Measurements from ENCODE around the gene FRMD4A. TPM values are rescaled to one million over a fixed set of nuclear protein-coding genes. Genes with fewer than 3 reads are reported as not detected.

Gene FRMD4A
- total and polyA plus RNA-seq, 2 experiments from 2014 or later, result 3.7 to 12.6 TPM

- Histone ChIP-seq H3K36me3 (no peaks in the 10 kb centered on the region), H3K4me3 (no peak overlapping the region), H3K27me3 (peaks cover 5% of the 10 kb centered on the region), H3K27ac (no peak overlapping the region), H3K4me1 (ENCODE audit: low read depth) (peaks cover 11% of the 10 kb centered on the region), H3K9me3 (ENCODE audit: low read depth) (no peaks in the 10 kb centered on the region)
- TF ChIP-seq CTCF (IDR thresholded peaks at IDR 0.05; ENCODE audit: low read depth, low read length), result no peak
- no peak for DNase-seq (ENCODE audit: low read depth in 1 of 2, low spot score in 1 of 2)
These were observed 306.2 kb downstream of the FRMD4A start for GRCh38 chr10:14024329-14025202.

GRCh38 chr10:14023673-14024328, 306.9 kb downstream of the FRMD4A start:
- peaks cover 5% of the 10 kb centered on the region for H3K27me3 ChIP-seq
- TF ChIP-seq CTCF (IDR thresholded peaks at IDR 0.05; ENCODE audit: low read depth, low read length), result no peak
- DNase-seq (ENCODE audit: low read depth in 1 of 2, low spot score in 1 of 2), result no peak
- H3K36me3 ChIP-seq, result no peaks in the 10 kb centered on the region
- no peak overlapping the region for H3K4me3 ChIP-seq
- H3K9me3 ChIP-seq (ENCODE audit: low read depth), result no peaks in the 10 kb centered on the region
- peaks cover 11% of the 10 kb centered on the region for H3K4me1 ChIP-seq (ENCODE audit: low read depth)
- no peak overlapping the region for H3K27ac ChIP-seq

GRCh38 chr10:14022954-14023672, 307.6 kb downstream of the FRMD4A start:
- Histone ChIP-seq H3K4me1 (ENCODE audit: low read depth) (peaks cover 11% of the 10 kb centered on the region), H3K9me3 (ENCODE audit: low read depth) (no peaks in the 10 kb centered on the region), H3K4me3 (no peak overlapping the region), H3K27me3 (peaks cover 5% of the 10 kb centered on the region), H3K36me3 (no peaks in the 10 kb centered on the region), H3K27ac (no peak overlapping the region)
- TF ChIP-seq CTCF (IDR thresholded peaks at IDR 0.05; ENCODE audit: low read depth, low read length), result no peak
- DNase-seq (ENCODE audit: low read depth in 1 of 2, low spot score in 1 of 2), result peak in 1 of 2 donors; percentile 16

- peaks cover 5% of the 10 kb centered on the region for H3K27me3 ChIP-seq
- no peak overlapping the region for H3K27ac ChIP-seq
- no peak overlapping the region for H3K4me3 ChIP-seq
- H3K9me3 ChIP-seq (ENCODE audit: low read depth), result no peaks in the 10 kb centered on the region
- peaks cover 11% of the 10 kb centered on the region for H3K4me1 ChIP-seq (ENCODE audit: low read depth)
- no peaks in the 10 kb centered on the region for H3K36me3 ChIP-seq
- DNase-seq (ENCODE audit: low read depth in 1 of 2, low spot score in 1 of 2), result no peak
- TF ChIP-seq CTCF (IDR thresholded peaks at IDR 0.05; ENCODE audit: low read depth, low read length), result no peak
These were observed 308.7 kb downstream of the FRMD4A start for GRCh38 chr10:14022052-14022451.

- DNase-seq (ENCODE audit: low read depth in 1 of 2, low spot score in 1 of 2), result peak; percentile 24 to 39
- no peak overlapping the region for H3K27ac ChIP-seq
- H3K36me3 ChIP-seq, result no peaks in the 10 kb centered on the region
- H3K4me3 ChIP-seq, result no peak overlapping the region
- no peaks in the 10 kb centered on the region for H3K9me3 ChIP-seq (ENCODE audit: low read depth)
- peaks cover 11% of the 10 kb centered on the region for H3K4me1 ChIP-seq (ENCODE audit: low read depth)
- H3K27me3 ChIP-seq, result peaks cover 5% of the 10 kb centered on the region
- no peak for TF ChIP-seq CTCF (IDR thresholded peaks at IDR 0.05; ENCODE audit: low read depth, low read length)
These were observed 310.6 kb downstream of the FRMD4A start for GRCh38 chr10:14020037-14020664.
